ENCODE data around the gene PCBP1.
"Not testable (repeated sequence)": the region's sequence is repeated elsewhere in the genome, so short reads cannot be mapped to it uniquely, and the experiment has no call there.

PCBP1 gene

DNA sequence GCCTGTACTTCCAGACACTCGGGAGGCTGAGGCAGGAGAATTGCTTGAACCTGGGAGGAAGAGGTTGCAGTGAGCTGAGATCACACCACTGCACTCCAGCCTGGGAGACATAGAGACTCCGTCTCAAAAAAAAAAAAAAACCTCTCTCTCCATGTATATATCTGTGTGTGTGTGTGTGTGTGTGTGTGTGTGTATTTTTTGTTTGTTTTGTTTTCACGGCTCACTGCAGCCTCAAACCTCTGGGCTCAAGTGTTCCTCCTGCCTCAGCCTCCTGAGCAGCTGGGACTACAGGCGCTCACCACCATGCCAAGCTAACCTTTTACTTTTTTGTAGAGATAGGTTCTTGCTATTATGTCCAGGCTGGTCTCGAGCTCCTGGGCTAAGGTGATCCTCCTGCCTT is 23.1 kb downstream of the PCBP1 start:
- DNase-seq; H3K9me3 ChIP-seq (ENCODE audit: control insufficient read depth, low read length); H3K14ac ChIP-seq (ENCODE audit: low read length in 2 of 2); H3K18ac ChIP-seq (ENCODE audit: low read depth in 1 of 2, low read length in 2 of 2); H4K8ac ChIP-seq (ENCODE audit: low read length); H2BK5ac ChIP-seq (ENCODE audit: low read depth, low read length, poor library complexity, severe bottlenecking); H3K23ac ChIP-seq (ENCODE audit: low read length in 2 of 2); H3K9ac ChIP-seq (ENCODE audit: low read length); H3K36me3 ChIP-seq (ENCODE audit: control insufficient read depth in 1 of 2, insufficient read depth in 2 of 2, low read depth in 1 of 2, low read length in 2 of 2); H2BK15ac ChIP-seq (ENCODE audit: low read depth, poor library complexity, severe bottlenecking); H2BK12ac ChIP-seq (ENCODE audit: low read length in 2 of 2); H4K91ac ChIP-seq (ENCODE audit: low read length); H2BK120ac ChIP-seq (ENCODE audit: low read depth, low read length); H3K4me3 ChIP-seq (ENCODE audit: insufficient read depth in 1 of 2, low read depth in 1 of 2, low read length in 2 of 2); H3K79me1 ChIP-seq (replicated peaks; ENCODE audit: low read length, poor library complexity, severe bottlenecking); H3K27me3 ChIP-seq (ENCODE audit: control insufficient read depth in 1 of 2, insufficient read depth in 1 of 2, low read length in 2 of 2); H2AFZ ChIP-seq (ENCODE audit: low read depth, low read length); H2AK5ac ChIP-seq (ENCODE audit: low read length, severe bottlenecking); H3K4me2 ChIP-seq (ENCODE audit: low read length, poor library complexity, severe bottlenecking): not testable (repeated sequence)
- H3K27ac ChIP-seq (ENCODE audit: low read length, poor library complexity, severe bottlenecking), result peak overlapping the region; percentile 25
- WGBS, result 86% methylated on average over 3 of the region's 5 CpGs
- peak overlapping the region in 1 of 2 experiments; percentile 44 for H3K4ac ChIP-seq (ENCODE audit: low read depth in 1 of 2, low read length in 2 of 2)
- H3K4me1 ChIP-seq (ENCODE audit: control insufficient read depth, insufficient read depth, low read depth, low read length), result peaks cover 25% of the 10 kb centered on the region

DNA sequence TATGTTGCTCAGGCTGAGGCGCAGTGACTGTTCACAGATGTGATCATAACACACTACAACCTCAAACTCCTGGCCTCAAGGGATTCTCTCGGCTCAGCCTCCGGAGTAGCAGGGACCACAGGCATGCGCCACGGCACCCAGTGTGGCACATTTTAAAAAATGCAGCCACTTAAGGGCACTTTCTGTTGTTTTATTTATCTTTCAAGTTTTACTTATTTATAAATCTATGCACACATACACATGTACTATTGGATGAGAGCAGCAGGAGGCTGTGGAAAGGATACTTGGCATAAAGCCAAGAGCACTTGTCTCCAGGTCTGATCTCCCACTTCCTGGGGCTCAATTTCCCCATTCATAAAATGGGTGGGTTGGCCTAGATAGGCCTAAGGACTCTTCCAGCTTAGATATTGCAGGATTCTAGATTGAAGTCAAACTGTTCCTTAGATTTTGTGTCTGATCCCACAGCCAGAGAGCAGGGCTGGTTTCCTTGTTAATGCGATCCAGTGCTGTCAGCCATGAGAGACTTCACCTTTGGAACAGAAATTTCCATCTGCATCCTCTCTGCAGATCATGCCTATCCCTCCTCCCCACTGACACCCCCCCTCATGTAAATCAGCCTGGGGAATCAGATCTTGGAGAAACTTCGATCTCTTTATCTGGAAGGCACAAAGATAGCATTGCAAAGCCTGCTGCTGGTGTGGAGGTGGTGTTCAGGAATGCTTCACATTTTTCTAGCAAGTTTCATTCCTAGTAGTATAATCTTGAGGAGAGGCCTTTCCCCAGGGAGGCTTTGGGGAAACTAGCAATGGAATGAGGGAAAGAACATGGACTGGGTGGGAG is 24.7 kb downstream of the PCBP1 start:
- H3K4ac ChIP-seq (ENCODE audit: low read depth in 1 of 2, low read length in 2 of 2), result peak overlapping the region in 1 of 2 experiments; percentile 4
- no peaks in the 10 kb centered on the region for H3K27me3 ChIP-seq (ENCODE audit: control insufficient read depth in 1 of 2, insufficient read depth in 1 of 2, low read length in 2 of 2)
- 60% methylated on average over 4 of the region's 7 CpGs for WGBS

DNA sequence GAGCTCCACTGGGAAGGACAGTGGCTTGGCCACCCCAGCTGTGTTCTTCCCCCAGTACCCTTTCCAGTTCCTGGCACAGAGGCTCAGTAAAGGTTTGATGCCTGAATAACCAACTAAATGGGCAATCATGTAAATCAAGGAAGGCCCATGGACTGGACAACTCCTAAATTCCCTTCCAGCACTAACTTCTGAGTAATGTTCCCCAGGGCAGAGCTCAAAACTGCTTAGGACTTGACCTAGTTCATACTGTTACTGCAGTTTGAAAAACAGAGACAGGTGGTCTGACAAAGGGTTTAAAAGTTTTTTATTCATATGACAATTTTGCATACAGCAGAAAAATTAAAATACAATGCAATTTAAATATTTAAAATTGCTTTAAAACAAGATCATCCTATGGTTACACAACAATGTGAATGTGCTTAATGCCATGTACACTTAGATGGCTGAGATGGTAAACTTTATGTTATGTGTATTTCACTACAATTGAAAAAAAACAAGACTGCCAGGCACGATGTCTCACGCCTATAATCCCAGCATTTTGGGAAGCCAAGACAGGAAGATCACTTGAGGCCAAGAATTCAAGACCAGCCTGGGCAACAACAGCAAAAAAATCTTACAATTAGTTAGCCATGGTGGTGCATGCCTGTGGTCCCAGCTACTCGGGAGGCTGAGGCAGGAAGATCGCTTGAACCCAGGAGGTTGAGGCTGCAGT is 26.2 kb downstream of the PCBP1 start:
- Histone ChIP-seq H3K27me3 (ENCODE audit: control insufficient read depth in 1 of 2, insufficient read depth in 1 of 2, low read length in 2 of 2) (no peaks in the 10 kb centered on the region), H3K9me3 (ENCODE audit: control insufficient read depth, low read length) (no peaks in the 10 kb centered on the region), H3K18ac (ENCODE audit: low read depth in 1 of 2, low read length in 2 of 2) (peak overlapping the region; percentile 49 to 63), H2BK12ac (ENCODE audit: low read length in 2 of 2) (no peak overlapping the region), H2AFZ (ENCODE audit: low read depth, low read length) (no peak overlapping the region), H3K4ac (ENCODE audit: low read depth in 1 of 2, low read length in 2 of 2) (peak overlapping the region in 1 of 2 experiments; percentile 32), H2BK120ac (ENCODE audit: low read depth, low read length) (no peak overlapping the region), H3K14ac (ENCODE audit: low read length in 2 of 2) (no peak overlapping the region), H2BK15ac (ENCODE audit: low read depth, poor library complexity, severe bottlenecking) (no peak overlapping the region), H3K79me1 (replicated peaks; ENCODE audit: low read length, poor library complexity, severe bottlenecking) (peaks cover 4% of the 10 kb centered on the region), H3K23ac (ENCODE audit: low read length in 2 of 2) (no peak overlapping the region), H4K8ac (ENCODE audit: low read length) (no peak overlapping the region), H3K4me1 (ENCODE audit: control insufficient read depth, insufficient read depth, low read depth, low read length) (peaks cover 18% of the 10 kb centered on the region), H2AK5ac (ENCODE audit: low read length, severe bottlenecking) (peak overlapping the region; percentile 92), H3K36me3 (ENCODE audit: control insufficient read depth in 1 of 2, insufficient read depth in 2 of 2, low read depth in 1 of 2, low read length in 2 of 2) (no peaks in the 10 kb centered on the region), H4K91ac (ENCODE audit: low read length) (no peak overlapping the region), H2BK5ac (ENCODE audit: low read depth, low read length, poor library complexity, severe bottlenecking) (no peak overlapping the region), H3K4me3 (ENCODE audit: insufficient read depth in 1 of 2, low read depth in 1 of 2, low read length in 2 of 2) (no peak overlapping the region), H3K27ac (ENCODE audit: low read length, poor library complexity, severe bottlenecking) (no peak overlapping the region), H3K4me2 (ENCODE audit: low read length, poor library complexity, severe bottlenecking) (no peak overlapping the region), H3K9ac (ENCODE audit: low read length) (no peak overlapping the region)
- DNase-seq, result no peak
- 88% methylated on average over 4 of the region's 4 CpGs for WGBS

More for the DNA sequence above, 24.7 kb downstream of the PCBP1 start:
- peak overlapping the region; percentile 83 for H4K8ac ChIP-seq (ENCODE audit: low read length)
- H3K4me1 ChIP-seq (ENCODE audit: control insufficient read depth, insufficient read depth, low read depth, low read length), result peaks cover 25% of the 10 kb centered on the region
- H4K91ac ChIP-seq (ENCODE audit: low read length), result no peak overlapping the region
- DNase-seq, result peak; percentile 60
- peaks cover 4% of the 10 kb centered on the region for H3K79me1 ChIP-seq (replicated peaks; ENCODE audit: low read length, poor library complexity, severe bottlenecking)
- H2BK15ac ChIP-seq (ENCODE audit: low read depth, poor library complexity, severe bottlenecking), result peak overlapping the region; percentile 46
- H3K9ac ChIP-seq (ENCODE audit: low read length), result peak overlapping the region; percentile 9
- peak overlapping the region; percentile 17 for H2AK5ac ChIP-seq (ENCODE audit: low read length, severe bottlenecking)
- H3K4me3 ChIP-seq (ENCODE audit: insufficient read depth in 1 of 2, low read depth in 1 of 2, low read length in 2 of 2), result peak overlapping the region in 1 of 2 experiments; percentile 20
- H2BK5ac ChIP-seq (ENCODE audit: low read depth, low read length, poor library complexity, severe bottlenecking), result no peak overlapping the region
- no peaks in the 10 kb centered on the region for H3K36me3 ChIP-seq (ENCODE audit: control insufficient read depth in 1 of 2, insufficient read depth in 2 of 2, low read depth in 1 of 2, low read length in 2 of 2)
- H3K9me3 ChIP-seq (ENCODE audit: control insufficient read depth, low read length), result no peaks in the 10 kb centered on the region
- H3K23ac ChIP-seq (ENCODE audit: low read length in 2 of 2), result no peak overlapping the region
- no peak overlapping the region for H3K14ac ChIP-seq (ENCODE audit: low read length in 2 of 2)
- H3K27ac ChIP-seq (ENCODE audit: low read length, poor library complexity, severe bottlenecking), result peak overlapping the region; percentile 89
- peak overlapping the region; percentile 27 for H3K4me2 ChIP-seq (ENCODE audit: low read length, poor library complexity, severe bottlenecking)
- peak overlapping the region; percentile 30 to 34 for H2BK12ac ChIP-seq (ENCODE audit: low read length in 2 of 2)
- H3K18ac ChIP-seq (ENCODE audit: low read depth in 1 of 2, low read length in 2 of 2), result peak overlapping the region; percentile 40 to 82
- H2AFZ ChIP-seq (ENCODE audit: low read depth, low read length), result peak overlapping the region; percentile 18
- H2BK120ac ChIP-seq (ENCODE audit: low read depth, low read length), result no peak overlapping the region

All from mesenchymal stem cell (in vitro differentiated cells and primary cell).